GM19324 (cell line): ENCODE data around the gene COL5A1.
"Not testable (repeated sequence)": the region's sequence is repeated elsewhere in the genome, so short reads cannot be mapped to it uniquely, and the experiment has no call there.

Experiments
- ATAC-seq: cut with Tn5 transposase; IDR thresholded peaks from one replicate; pipeline ENCODE4 v1.9.1; 2021; ENCODE audit warnings: mild to moderate bottlenecking, moderate library complexity; ENCODE audit not compliant: unreplicated experiment, low FRiP score

COL5A1 gene

DNA sequence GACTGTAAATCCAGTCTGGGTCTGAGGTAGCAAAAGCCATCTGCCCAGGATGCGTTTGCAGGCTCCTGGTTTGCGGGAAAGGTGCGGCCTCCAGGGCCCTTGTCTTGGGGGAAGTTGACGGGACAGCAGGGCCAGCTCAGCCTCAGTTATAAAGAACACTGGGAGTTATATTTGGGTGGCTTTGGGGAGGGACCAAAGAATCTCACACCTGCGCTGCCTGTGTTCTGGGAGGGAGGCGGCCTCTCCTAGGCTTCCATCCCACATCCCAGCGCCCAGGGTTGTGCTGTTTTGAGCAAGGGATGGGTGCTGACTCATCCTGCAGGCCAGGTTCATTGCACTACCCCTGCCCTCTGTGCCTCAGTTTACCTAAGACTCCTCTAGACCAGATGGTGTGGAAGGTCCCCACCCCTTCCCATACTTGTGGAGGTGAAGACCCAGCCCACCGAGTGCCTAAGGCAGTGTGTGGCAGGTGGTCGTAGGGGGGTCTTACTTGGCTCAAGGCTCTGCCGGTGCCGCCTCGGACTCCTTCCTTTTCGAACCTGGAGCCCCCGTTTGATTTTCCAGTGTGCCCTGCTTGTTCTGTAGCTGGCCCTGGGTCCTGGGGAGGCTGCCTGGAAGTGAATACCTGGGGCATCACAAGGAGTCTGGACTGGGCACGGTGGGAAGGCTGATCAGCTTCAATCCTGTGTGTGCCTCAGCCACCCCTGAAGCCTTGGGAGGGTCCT is 199.7 kb downstream of the COL5A1 start:
- ATAC-seq, result no peak

- no peak for ATAC-seq
These were observed 200.7 kb downstream of the COL5A1 start for GRCh38 chr9:134842321-134842720.

- ATAC-seq, result no peak
These were observed 202.1 kb downstream of the COL5A1 start for GRCh38 chr9:134843740-134844139.

DNA sequence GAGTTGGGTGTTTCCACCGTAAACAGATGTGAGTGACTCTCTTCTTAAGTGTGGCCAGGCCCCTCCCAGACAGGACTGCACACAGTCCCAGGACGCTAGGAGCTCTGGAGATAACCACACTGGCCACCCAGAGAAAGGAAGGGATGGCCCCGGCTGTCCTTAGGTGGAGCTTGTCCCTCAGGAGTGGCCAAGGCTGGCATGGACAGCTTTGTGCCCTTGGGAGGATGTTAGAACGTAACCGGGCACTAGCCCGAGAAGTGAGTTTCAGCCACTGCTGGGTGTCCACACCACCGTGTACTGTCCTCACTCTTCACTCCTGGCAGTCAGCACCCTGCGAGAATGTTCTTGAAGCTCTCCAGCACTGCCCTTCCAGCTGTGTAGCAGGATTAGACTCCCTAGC is 203.2 kb downstream of the COL5A1 start:
- no peak for ATAC-seq

DNA sequence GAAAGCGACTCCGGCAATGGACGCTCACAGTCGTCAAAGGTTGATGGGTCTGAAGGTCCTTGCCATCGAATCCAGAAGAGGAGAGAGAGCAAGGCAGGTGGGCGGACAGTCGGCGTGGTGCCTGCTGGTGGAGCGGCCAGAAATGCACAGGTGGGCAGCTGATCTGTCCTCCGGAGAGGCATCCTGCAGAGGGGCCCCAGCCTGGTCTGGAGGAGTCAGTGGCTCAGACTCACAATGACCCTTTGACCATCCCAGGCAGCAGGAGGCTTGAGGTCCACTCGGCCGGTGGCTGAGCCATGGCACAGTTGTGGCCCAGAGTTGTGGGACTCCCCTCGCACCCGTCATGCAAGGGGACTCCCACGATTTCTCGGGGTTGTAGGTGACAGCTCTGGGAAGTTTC is 204.6 kb downstream of the COL5A1 start:
- ATAC-seq, result no peak

- no peak for ATAC-seq
These were observed 205.1 kb downstream of the COL5A1 start for GRCh38 chr9:134846699-134847098.

GRCh38 chr9:134847138-134847537 is 205.5 kb downstream of the COL5A1 start:
- no peak for ATAC-seq

DNA sequence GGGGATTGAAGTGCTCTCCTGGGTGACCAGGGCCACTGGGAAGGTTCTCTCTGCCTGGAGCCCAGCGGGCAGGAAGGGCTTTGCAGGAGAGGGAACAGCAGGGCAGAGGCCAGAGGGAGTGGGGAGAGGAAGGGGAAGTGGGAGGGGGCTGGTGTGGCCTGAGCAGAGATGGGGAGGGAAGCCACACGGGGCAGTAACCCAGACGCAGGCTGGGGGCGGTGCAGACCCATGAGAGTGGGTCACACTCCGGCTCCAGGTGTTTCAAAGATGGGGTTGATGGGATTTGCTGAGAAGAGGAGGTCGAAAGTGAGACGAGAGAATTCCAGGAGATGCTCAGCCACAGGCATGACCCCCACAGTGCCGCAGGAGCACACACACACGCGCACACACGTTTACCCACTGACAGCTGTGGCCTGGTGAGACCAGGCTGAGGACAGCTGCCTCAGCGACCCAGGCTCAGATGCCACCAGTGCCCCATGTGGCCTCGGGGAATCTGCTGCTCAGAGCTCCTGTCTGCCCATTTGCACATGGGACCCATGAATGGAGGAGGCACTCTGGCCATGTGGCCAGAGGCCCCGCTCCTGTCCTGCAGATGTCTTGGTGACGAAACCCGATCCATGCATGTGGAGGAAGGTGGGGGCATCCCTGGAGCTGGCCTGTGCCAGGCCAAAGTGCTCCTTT is 206.3 kb downstream of the COL5A1 start:
- ATAC-seq, result no peak

GRCh38 chr9:134848504-134848903 is 206.9 kb downstream of the COL5A1 start:
- ATAC-seq, result no peak

GRCh38 chr9:134850611-134851010 is 209.0 kb downstream of the COL5A1 start:
- ATAC-seq, result no peak

GRCh38 chr9:134851020-134851419 is 209.4 kb downstream of the COL5A1 start:
- no peak for ATAC-seq

DNA sequence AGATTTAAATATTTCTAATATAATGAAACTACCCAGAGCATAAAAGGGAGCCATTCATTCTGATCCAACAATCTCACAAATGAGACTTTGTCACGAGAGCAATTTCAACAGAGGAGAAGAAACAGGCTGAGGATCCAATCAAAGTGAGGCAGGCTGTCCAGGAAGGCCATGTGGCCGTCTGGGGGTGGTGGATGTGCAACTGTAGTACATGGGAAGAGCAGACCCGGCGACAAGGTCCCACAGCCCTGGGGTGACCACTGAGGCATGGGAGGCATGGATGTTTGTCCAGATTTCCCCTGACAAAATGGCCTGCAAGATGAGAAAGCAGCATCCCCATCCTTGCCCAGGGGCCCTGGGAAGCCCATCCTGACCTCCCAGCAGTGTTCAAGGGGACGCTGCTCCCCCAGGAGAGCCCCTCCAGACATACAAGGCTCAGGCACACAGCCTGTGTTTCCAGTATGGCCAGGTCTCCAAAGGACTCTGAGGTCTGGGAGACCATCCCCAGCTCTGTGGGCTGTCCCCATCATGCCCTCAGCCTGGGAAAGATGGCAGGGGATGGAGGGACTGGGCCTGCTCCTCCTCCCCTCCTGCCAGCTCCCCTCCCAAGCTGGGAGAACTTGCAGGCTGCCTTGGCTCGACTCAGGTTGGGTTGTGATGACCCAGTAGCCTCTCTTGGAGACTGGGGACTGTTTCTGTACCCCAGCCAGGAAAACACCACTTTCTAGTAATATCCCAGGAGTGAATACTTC is 211.5 kb downstream of the COL5A1 start:
- ATAC-seq, result no peak

DNA sequence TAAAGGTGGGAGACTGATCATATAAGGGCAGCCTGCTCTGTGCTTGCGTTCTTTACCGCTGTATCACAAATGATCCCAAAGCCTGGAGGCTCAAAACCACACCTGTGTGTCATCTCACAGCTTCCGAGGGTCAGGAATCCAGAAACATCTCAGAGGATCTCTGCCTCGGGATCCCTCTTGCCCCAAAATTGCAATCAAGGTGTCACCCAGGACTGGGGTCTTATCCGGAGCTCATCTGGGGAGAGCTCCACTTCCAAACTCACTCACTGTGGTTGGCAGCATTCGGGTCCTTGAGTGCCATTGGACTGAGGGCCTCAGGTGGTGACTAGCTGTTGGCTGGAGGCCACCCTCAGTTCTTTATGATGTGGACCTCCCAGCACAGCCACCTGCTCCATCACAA is 212.3 kb downstream of the COL5A1 start:
- no peak for ATAC-seq

GRCh38 chr9:134854541-134854981 is 213.0 kb downstream of the COL5A1 start:
- ATAC-seq, result no peak

- ATAC-seq, result no peak
These were observed 213.8 kb downstream of the COL5A1 start for GRCh38 chr9:134855231-134855899.

GRCh38 chr9:134855900-134856377 is 214.3 kb downstream of the COL5A1 start:
- ATAC-seq, result no peak

DNA sequence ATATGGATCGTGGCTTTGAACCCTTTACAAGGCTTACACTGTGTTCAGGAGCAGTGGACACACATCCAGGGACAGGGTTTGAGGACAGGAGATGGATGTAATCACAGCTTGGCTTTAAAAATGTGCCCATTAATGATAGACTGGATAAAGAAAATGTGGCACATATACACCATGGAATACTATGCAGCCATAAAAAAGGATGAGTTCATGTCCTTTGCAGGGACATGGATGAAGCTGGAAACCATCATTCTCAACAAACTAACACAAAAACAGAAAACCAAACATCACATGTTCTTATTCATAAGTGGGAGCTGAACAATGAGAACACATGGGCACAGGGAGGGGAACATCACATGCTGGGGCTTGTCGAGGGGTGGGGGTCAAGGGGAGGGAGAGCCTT is 215.8 kb downstream of the COL5A1 start:
- not testable (repeated sequence) for ATAC-seq

DNA sequence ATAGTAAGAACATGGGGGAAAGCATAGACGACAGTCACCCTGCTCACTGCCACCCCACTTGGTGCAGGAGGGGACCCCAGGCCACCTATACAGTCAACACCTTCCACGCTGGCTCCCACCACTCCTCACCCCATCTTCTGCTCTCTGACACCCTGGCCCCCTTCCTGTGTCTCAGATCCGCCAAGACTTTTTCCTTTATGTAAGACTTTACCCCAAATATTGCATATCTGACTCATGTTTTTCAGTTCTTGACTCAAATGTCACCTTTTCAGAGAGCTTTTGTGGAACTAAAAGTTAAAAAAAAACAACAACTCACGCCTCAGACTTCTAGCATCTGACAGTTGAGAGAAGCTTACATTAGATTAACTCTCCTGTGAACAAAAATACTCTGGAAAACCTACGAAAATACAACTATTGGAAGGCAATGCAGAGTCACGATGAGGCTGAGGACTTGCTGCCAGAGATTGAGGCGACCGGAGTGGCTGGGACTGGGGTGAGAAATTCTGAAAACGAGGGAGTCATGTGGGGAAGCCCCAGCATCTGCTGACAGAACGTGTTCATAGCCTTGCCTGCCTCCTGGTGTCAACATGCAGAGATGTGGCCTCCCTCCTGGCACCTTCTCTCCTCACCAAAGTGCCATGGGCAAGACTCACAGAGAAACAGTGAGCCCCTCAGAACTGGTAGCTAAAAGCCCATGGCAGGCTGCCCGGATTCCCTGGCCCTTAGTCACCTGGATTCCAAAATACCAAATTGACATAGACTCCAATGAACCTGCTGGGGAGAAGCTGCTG is 216.6 kb downstream of the COL5A1 start:
- peak; percentile 58 for ATAC-seq

GRCh38 chr9:134860510-134860909 is 218.9 kb downstream of the COL5A1 start:
- no peak for ATAC-seq
